HG02571 (cell line): ENCODE results near the gene RBM23.
"Not testable (repeated sequence)": the region's sequence is repeated elsewhere in the genome, so short reads cannot be mapped to it uniquely, and the experiment has no call there.

ENCODE experiments used
- ATAC-seq: cut with Tn5 transposase; IDR thresholded peaks from one replicate; pipeline ENCODE4 v1.9.1; 2021; ENCODE audit warnings: mild to moderate bottlenecking, moderate library complexity; ENCODE audit not compliant: unreplicated experiment

Gene RBM23

GRCh38 chr14:22920697-22921096, 1.7 kb upstream of the RBM23 start:
- ATAC-seq = no peak

GRCh38 chr14:22919601-22919921, 612 bp upstream of the RBM23 start:
- ATAC-seq = no peak

DNA sequence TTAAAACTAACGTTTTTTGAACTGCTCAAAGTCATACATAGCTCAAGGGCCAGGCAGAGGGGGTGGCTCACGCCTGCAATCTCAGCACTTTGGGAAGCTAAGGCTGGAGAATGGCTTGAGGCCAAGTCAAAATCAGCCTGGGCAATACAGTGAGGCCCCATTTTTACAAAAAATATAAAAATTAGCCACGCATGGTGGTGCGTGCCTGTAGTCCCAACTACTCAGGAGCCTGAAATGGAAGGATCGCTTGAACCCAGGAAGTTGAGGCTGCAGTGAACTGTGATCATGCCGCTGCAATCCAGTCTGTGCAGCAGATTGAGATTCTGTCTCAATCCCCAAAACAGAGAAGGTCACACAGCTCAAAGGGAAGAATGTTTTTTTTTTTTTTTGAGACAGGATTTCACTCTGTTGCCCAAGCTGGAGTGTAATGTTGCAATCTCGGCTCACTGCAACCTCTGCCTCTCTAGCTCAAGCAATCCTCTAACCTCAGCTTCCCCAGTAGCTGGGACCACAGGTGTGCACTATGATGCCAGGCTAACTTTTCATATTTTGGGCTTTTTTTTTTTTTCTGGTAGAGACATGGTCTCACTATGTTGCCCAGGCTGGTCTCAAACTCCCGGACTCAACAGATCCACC, 2.9 kb downstream of the RBM23 start:
- ATAC-seq = no peak

DNA sequence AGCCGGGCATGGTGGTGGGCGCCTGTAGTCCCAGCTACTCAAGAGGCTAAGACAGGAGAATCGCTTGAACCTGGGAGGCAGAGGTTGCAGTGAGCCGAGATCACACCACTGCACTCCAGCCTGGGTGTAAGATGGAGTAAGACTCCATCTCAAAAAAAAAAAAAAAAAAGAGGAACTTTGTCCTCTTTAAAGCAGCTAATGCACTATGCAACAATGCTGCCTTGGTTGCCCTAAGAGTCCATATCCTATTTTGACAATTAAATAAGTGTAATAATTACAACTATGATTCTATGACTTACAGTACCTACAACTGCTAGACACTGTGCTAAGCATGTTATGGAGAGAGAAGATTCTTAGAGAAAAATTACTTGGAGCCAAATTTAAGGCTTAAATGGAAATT, 4.1 kb downstream of the RBM23 start:
- ATAC-seq = not testable (repeated sequence)

DNA sequence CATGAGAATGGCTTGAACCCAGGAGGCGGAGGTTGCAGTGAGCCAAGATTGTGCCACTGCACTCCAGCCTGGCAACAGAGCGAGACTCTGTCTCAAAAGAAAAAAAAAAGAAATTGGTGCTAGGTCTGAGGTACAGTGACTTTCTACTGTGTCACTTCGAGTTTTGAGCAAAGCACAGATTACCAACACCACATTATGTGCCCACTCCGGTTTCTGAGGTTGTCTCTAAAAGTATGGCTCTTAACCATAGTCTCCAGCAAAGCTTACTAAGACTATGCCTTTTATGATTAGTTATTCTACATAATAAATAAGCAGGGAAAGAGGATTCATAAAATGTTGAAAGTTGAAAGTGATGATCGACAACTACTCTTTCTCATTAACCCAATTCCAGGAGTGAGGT, 8.0 kb downstream of the RBM23 start:
- no peak for ATAC-seq

- no peak for ATAC-seq
Measured at GRCh38 chr14:22908601-22909000, 10.3 kb downstream of the RBM23 start.

DNA sequence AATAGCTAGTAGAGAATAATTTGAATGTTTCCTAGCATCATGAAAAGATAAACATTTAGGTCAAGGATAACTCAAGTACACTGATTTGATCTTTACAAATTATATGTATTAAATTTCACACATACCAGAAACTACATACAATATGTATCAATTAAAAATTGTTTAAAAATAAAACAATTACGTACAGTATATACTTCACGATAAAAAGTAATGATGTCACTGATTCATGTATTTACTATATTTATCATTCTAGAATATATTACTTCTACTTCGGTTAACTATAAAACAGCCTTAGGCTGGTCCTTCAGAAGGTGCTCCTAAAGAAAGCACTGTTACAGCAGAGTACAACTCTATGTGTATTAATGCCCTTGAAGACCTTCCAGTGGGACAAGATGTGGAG, 11.5 kb downstream of the RBM23 start:
- ATAC-seq = no peak

GRCh38 chr14:22906073-22906472, 12.9 kb downstream of the RBM23 start:
- no peak for ATAC-seq

- no peak for ATAC-seq
Measured at GRCh38 chr14:22905627-22906026, 13.3 kb downstream of the RBM23 start.

DNA sequence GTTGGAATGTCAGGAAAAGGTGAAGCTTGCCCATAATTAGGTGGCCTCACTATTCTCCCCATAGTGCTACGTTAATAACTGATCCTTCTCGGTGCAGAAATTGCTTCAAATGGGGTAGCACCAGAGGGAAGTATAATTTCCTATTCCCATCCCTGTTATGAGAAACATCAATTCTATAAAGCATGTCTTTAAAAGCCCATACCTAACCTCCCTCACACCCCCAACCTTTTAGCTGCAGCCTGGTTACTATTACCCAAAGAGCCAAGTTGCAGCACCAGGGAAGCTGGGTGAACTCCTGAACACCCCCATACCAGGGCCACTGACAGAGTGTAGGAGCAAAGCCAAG, 15.2 kb downstream of the RBM23 start:
- no peak for ATAC-seq

GRCh38 chr14:22901799-22902198, 17.1 kb downstream of the RBM23 start:
- ATAC-seq = no peak

DNA sequence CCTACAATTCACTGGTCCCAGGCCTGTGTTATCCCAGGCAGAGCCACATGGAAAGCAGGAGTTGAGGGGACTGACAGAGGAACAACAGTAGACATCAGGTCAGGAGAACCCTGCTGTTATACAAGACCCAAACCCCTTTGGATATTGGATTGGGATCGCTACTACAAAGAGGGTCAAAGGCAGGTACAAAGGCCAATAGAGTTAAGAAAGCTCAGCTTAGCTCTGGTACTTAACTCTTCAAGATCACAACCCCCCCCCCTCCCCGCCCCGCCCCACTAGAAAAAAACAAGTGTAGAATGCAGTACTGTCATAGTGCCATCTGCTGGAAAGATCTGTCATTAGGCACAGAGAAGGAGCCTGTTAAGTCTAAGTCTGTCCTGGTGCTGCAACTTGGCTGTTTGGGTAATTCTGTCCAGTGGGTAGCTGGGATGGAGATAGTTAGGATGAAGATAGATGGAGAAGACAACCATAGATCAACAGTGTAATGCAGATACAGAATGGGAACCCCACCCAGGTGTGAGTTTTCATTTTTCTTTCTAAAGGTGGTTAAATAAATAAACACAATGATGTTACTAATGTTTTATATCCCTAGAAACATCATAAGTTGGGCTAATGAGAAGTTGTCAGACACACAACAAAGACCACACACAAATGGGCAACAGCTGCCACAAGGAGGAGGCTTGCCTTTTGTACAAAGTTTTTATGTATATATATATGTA, 18.7 kb downstream of the RBM23 start:
- peak; percentile 47 for ATAC-seq

- ATAC-seq = no peak
Measured at GRCh38 chr14:22898302-22899090, 20.5 kb downstream of the RBM23 start.

DNA sequence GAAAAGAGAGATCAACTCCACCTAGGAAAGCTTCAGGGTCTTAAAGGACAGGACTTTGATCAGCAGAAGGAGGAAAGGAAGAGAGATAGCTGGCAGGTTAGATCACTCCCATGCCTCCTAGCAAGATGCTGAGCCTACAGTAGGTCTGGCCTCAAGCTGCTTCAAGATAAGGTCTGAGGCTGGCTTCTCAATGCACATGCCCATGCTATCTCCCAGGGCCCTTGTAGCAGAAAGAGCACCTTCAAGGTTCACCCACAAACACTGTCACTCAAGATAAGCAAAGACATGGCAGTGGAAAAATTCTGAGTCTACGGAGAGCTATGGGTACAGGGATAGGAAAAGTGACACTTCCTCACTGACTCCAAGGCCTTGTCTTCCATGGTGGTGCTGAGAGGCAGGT, 21.6 kb downstream of the RBM23 start:
- no peak for ATAC-seq

- ATAC-seq = no peak
Measured at GRCh38 chr14:22896760-22897159, 22.2 kb downstream of the RBM23 start.

DNA sequence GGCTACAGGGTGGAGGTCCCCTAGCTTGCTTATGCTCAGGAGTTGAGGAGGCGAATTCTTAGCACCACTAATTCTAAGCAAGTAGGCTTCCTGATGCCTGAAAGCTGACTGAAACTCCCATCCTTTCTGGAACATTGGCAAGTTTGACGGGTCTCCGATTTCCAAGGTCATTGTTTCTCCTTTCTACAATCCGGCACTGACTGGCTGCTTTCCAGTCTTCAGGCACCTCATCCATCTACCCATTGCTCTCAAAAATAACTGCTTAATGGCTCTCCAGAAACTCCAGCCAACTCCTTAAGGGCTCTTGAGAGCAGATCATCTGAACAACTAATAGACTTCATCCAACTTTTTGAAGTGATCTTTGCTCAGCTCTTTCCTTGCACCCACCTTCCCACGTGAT, 22.6 kb downstream of the RBM23 start:
- ATAC-seq = no peak

DNA sequence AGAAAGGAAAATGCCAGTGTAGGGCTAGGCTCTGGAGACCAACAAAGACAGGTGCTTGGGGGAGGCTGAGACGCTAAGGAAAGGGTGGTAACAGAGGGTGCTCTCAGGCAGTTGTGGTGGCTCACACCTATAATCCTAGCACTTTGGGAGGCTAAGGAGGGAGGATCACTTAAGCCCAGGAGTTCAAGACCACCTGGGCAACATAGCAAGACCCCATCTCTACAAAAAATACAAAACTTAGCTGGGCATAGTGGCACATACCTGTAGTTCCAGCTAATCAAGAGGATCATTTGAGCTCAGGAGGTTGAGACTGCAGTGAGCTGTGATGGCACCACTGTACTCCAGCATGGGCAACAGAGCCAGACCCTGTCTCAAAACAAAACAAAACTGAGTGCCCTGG, 23.5 kb downstream of the RBM23 start:
- ATAC-seq = no peak

- ATAC-seq = no peak
Measured at GRCh38 chr14:22893706-22894105, 25.2 kb downstream of the RBM23 start.

- no peak for ATAC-seq
Measured at GRCh38 chr14:22892488-22892887, 26.5 kb downstream of the RBM23 start.

DNA sequence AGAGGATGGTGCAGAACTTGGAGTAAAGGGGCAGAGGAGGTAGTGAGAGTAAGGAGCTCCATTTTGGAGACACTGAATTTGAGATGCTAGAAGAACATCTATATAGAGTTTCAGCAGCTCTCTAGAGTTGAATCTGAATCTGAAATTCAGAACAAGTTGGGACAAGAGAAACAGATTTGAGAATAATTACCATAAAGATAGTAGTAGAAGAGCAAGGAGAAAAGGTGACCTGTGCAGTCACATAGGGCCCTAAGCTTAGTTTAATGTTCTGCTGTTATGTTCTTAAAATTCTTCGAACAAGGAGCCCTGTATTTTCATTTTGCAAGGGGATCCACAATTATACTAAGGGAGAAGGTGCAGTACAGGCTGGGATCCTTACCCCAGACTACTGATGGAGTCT, 28.5 kb downstream of the RBM23 start:
- ATAC-seq = no peak

DNA sequence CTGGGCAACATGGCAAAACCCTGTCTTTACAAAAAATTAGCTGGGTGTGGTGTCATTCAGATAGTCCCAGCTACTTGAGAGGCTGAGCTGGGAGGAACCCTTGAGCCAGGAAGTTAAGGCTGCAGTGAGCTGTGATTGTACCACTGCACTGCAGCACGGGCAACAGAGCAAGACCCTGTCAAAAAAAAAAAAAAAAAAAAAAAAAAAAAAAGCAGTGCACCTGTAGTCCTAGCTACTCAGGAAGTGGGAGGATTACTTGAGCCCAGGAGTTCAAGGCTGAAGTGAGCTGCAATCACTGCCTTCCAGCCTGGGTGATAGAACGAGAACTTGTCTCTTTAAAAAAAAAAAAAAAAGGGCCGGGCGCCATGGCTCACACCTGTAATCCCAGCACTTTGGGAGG, 30.3 kb downstream of the RBM23 start:
- ATAC-seq = no peak

GRCh38 chr14:22887990-22888378, 31.0 kb downstream of the RBM23 start:
- peak; percentile 54 for ATAC-seq
